Osteoblast (primary cell): ENCODE measurements around the gene GAREM2. TPM values are rescaled to one million over a fixed set of nuclear protein-coding genes. Genes with fewer than 3 reads are reported as not detected.

Source experiments
- DNase-seq: peaks from one replicate; pipeline ENCODE4 v3.0.0; 2011; ENCODE audit warnings: low spot score, mixed read lengths; ENCODE audit not compliant: insufficient read length; ENCODE audit errors: missing footprints
- H2AFZ ChIP-seq: 2 replicates; pipeline ENCODE4 v1.6.0; 2011; ENCODE audit warnings: mild to moderate bottlenecking, low read length
- H3K27ac ChIP-seq: 2 replicates; pipeline ENCODE4 v1.5.1; 2011; ENCODE audit warnings: mild to moderate bottlenecking, low read depth, low read length, moderate library complexity
- H3K27me3 ChIP-seq: 2 replicates; pipeline ENCODE4 v1.6.0; 2012; ENCODE audit warnings: mild to moderate bottlenecking, control low read depth, inconsistent platforms, low read length, moderate library complexity; ENCODE audit not compliant: insufficient read depth
- H3K36me3 ChIP-seq: 2 replicates; pipeline ENCODE4 v1.5.1; 2011; ENCODE audit warnings: mild to moderate bottlenecking, low read length, control low read depth, moderate library complexity; ENCODE audit not compliant: insufficient read depth
- H3K4me1 ChIP-seq: 2 replicates; pipeline ENCODE4 v1.5.1; 2011; ENCODE audit warnings: mild to moderate bottlenecking, low read length, control low read depth, moderate library complexity; ENCODE audit not compliant: insufficient read depth
- H3K4me2 ChIP-seq: 2 replicates; pipeline ENCODE4 v1.6.0; 2011; ENCODE audit warnings: mild to moderate bottlenecking, low read length; ENCODE audit not compliant: insufficient read depth
- H3K4me3 ChIP-seq: fragments of 200-600 bp; sonication (generic); 3 replicates; pipeline ENCODE4 v1.5.1; 2012; ENCODE audit warnings: mild to moderate bottlenecking, low read length, inconsistent platforms; ENCODE audit not compliant: insufficient read depth
- H3K79me2 ChIP-seq: 2 replicates; pipeline ENCODE4 v1.6.0; 2012; ENCODE audit warnings: mild to moderate bottlenecking, low read length, control low read depth, inconsistent platforms; ENCODE audit not compliant: insufficient read depth
- H3K9me3 ChIP-seq: 2 replicates; pipeline ENCODE4 v1.5.1; 2011; ENCODE audit warnings: low read depth, low read length, control low read depth
- H4K20me1 ChIP-seq: 2 replicates; pipeline ENCODE4 v1.6.0; 2012; ENCODE audit warnings: mild to moderate bottlenecking, low read length, control low read depth; ENCODE audit not compliant: insufficient read depth
- total RNA-seq: library from RNA; depleted of rRNA; stranded (reverse); fragments of >200 nt; gene quantifications from 2 replicates; pipeline ENCODE4 v1.2.3, GENCODE V29; 2012
- TF ChIP-seq, protein P1 (sequence below): IDR thresholded peaks from 2 replicates; pipeline ENCODE4 v1.5.1; 2011; ENCODE audit warnings: mild to moderate bottlenecking, low read depth, low read length, moderate library complexity; ENCODE audit errors: extremely low read depth

Gene GAREM2
- total RNA-seq, 1 donor: 1.4 TPM

GRCh38 chr2:26187537-26188104 lies 14.7 kb downstream of the GAREM2 start:
- TF ChIP-seq, protein P1, sequence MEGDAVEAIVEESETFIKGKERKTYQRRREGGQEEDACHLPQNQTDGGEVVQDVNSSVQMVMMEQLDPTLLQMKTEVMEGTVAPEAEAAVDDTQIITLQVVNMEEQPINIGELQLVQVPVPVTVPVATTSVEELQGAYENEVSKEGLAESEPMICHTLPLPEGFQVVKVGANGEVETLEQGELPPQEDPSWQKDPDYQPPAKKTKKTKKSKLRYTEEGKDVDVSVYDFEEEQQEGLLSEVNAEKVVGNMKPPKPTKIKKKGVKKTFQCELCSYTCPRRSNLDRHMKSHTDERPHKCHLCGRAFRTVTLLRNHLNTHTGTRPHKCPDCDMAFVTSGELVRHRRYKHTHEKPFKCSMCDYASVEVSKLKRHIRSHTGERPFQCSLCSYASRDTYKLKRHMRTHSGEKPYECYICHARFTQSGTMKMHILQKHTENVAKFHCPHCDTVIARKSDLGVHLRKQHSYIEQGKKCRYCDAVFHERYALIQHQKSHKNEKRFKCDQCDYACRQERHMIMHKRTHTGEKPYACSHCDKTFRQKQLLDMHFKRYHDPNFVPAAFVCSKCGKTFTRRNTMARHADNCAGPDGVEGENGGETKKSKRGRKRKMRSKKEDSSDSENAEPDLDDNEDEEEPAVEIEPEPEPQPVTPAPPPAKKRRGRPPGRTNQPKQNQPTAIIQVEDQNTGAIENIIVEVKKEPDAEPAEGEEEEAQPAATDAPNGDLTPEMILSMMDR: no peak

GRCh38 chr2:26189123-26189522 lies 16.2 kb downstream of the GAREM2 start:
- Histone ChIP-seq H3K4me1 (peaks cover 10% of the 10 kb centered on the region), H2AFZ (no peak overlapping the region), H3K27ac (no peak overlapping the region), H3K36me3 (peaks cover 29% of the 10 kb centered on the region), H3K4me3 (no peak overlapping the region), H3K79me2 (no peaks in the 10 kb centered on the region), H3K4me2 (no peak overlapping the region), H4K20me1 (peaks cover 1% of the 10 kb centered on the region), H3K9me3 (no peaks in the 10 kb centered on the region), H3K27me3 (no peaks in the 10 kb centered on the region)
- no peak for DNase-seq
- TF ChIP-seq, protein P1: no peak

More at GRCh38 chr2:26187537-26188104, 14.7 kb downstream of the GAREM2 start:
- Histone ChIP-seq H4K20me1 (no peaks in the 10 kb centered on the region), H3K4me2 (no peak overlapping the region), H3K27ac (no peak overlapping the region), H3K36me3 (peaks cover 19% of the 10 kb centered on the region), H2AFZ (no peak overlapping the region), H3K27me3 (no peaks in the 10 kb centered on the region), H3K9me3 (no peaks in the 10 kb centered on the region), H3K4me1 (peaks cover 2% of the 10 kb centered on the region), H3K4me3 (no peak overlapping the region), H3K79me2 (no peaks in the 10 kb centered on the region)
- peak; percentile 69 for DNase-seq

- peaks cover 35% of the 10 kb centered on the region for H3K36me3 ChIP-seq
- no peak overlapping the region for H3K27ac ChIP-seq
- H3K4me3 ChIP-seq: no peak overlapping the region
- H3K27me3 ChIP-seq: no peaks in the 10 kb centered on the region
- TF ChIP-seq, protein P1: no peak
- H3K4me2 ChIP-seq: no peak overlapping the region
- peaks cover 5% of the 10 kb centered on the region for H4K20me1 ChIP-seq
- DNase-seq: no peak
- peaks cover 13% of the 10 kb centered on the region for H3K4me1 ChIP-seq
- H3K9me3 ChIP-seq: no peaks in the 10 kb centered on the region
- H3K79me2 ChIP-seq: no peaks in the 10 kb centered on the region
- H2AFZ ChIP-seq: no peak overlapping the region
These were observed 16.9 kb downstream of the GAREM2 start for GRCh38 chr2:26189751-26190150.

- Histone ChIP-seq H3K79me2 (no peaks in the 10 kb centered on the region), H3K36me3 (peaks cover 41% of the 10 kb centered on the region), H3K4me1 (peaks cover 16% of the 10 kb centered on the region), H2AFZ (no peak overlapping the region), H3K27me3 (no peaks in the 10 kb centered on the region), H3K4me2 (no peak overlapping the region), H3K4me3 (no peak overlapping the region), H4K20me1 (peaks cover 5% of the 10 kb centered on the region), H3K27ac (no peak overlapping the region), H3K9me3 (no peaks in the 10 kb centered on the region)
- TF ChIP-seq, protein P1: no peak
- no peak for DNase-seq
These were observed 17.5 kb downstream of the GAREM2 start for GRCh38 chr2:26190369-26190768.
